ENCODE results near the gene VPS26B. TPM values are rescaled to one million over a fixed set of nuclear protein-coding genes. Genes with fewer than 3 reads are reported as not detected.

Gene VPS26B
- total RNA-seq, 1 experiment from 2014 or later: 29.3 TPM

GRCh38 chr11:134248910-134249480 is 24.5 kb downstream of the VPS26B start (continued):
- TF ChIP-seq ZSCAN18 (CRISPR knock-in tag; IDR thresholded peaks at IDR 0.05): no peak

GRCh38 chr11:134250246-134250645 is 25.8 kb downstream of the VPS26B start:
- ChIA-PET POLR2A (no interaction called here), CTCF (no interaction called here)
- peaks cover 32% of the 10 kb centered on the region for H3K36me3 Mint-ChIP-seq
- no peaks in the 10 kb centered on the region for H3K9me3 Mint-ChIP-seq
- H3K4me3 Mint-ChIP-seq: no peak overlapping the region
- TF ChIP-seq CREM (CRISPR knock-in tag; IDR thresholded peaks at IDR 0.05) (no peak), NFE2L1 (CRISPR knock-in tag; IDR thresholded peaks at IDR 0.05) (no peak), ZNF416 (CRISPR knock-in tag; IDR thresholded peaks at IDR 0.05) (no peak), MYBL2 (CRISPR knock-in tag; IDR thresholded peaks at IDR 0.05) (no peak), MXD4 (CRISPR knock-in tag; IDR thresholded peaks at IDR 0.05; ENCODE audit: borderline replicate concordance) (no peak), SMAD4 (CRISPR knock-in tag; IDR thresholded peaks at IDR 0.05) (no peak), ZNF532 (CRISPR knock-in tag; IDR thresholded peaks at IDR 0.05; ENCODE audit: borderline replicate concordance) (no peak), JAZF1 (CRISPR knock-in tag; IDR thresholded peaks at IDR 0.05) (no peak), ZNF317 (CRISPR knock-in tag; IDR thresholded peaks at IDR 0.05; ENCODE audit: borderline replicate concordance, low read depth) (no peak), OVOL2 (CRISPR knock-in tag; IDR thresholded peaks at IDR 0.05; ENCODE audit: borderline replicate concordance) (no peak), ETV6 (CRISPR knock-in tag; IDR thresholded peaks at IDR 0.05) (no peak)
- TF ChIP-seq, protein P1, sequence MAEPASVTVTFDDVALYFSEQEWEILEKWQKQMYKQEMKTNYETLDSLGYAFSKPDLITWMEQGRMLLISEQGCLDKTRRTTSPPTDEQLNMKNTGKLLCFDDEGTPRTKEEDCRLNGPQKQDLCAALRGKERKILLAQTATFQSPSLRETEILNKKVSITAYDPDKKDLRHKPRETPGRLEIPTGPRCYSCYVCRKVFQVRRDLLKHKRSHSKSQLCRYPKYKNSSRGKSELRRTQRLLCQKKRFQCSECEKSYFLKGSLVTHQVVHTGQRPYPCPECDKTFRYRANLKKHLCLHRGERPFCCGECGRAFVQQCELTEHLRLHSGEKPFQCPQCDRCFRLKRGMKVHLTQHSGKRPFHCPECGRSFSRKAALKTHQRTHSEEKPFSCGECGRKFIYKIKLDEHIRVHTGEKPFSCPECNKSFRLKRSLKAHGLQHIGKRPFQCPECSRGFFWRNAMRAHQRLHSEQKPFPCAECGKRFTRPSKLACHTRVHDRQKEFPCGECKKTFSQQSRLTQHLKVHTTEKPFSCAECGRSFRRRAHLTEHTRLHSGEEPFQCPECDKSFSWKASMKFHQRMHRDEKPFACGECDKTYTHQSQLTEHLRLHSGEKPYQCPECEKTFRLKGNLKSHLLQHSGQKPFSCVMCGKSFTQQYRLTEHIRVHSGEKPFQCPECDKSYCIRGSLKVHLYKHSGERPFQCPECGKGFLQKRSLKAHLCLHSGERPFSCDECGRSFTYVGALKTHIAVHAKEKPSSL (CRISPR knock-in tag; conservative IDR thresholded peaks at IDR 0.05): no peak
- TF ChIP-seq, protein P2, sequence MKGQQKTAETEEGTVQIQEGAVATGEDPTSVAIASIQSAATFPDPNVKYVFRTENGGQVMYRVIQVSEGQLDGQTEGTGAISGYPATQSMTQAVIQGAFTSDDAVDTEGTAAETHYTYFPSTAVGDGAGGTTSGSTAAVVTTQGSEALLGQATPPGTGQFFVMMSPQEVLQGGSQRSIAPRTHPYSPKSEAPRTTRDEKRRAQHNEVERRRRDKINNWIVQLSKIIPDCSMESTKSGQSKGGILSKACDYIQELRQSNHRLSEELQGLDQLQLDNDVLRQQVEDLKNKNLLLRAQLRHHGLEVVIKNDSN (CRISPR knock-in tag; IDR thresholded peaks at IDR 0.05): no peak
- TF ChIP-seq, protein P3, sequence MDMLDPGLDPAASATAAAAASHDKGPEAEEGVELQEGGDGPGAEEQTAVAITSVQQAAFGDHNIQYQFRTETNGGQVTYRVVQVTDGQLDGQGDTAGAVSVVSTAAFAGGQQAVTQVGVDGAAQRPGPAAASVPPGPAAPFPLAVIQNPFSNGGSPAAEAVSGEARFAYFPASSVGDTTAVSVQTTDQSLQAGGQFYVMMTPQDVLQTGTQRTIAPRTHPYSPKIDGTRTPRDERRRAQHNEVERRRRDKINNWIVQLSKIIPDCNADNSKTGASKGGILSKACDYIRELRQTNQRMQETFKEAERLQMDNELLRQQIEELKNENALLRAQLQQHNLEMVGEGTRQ (CRISPR knock-in tag; IDR thresholded peaks at IDR 0.05): no peak
- ATAC-seq (no peak), DNase-seq (ENCODE audit: low spot score) (no peak)
- H3K27me3 Mint-ChIP-seq (ENCODE audit: low read depth): no peaks in the 10 kb centered on the region
- H3K27ac Mint-ChIP-seq: no peak overlapping the region
- H3K4me1 Mint-ChIP-seq: peaks cover 24% of the 10 kb centered on the region
